AG09319 (cell line): ENCODE results near the gene CYP24A1.

ENCODE experiments used
- DNase-seq: peaks from one replicate; pipeline ENCODE4 v3.0.0-alpha.2; 2010; ENCODE audit warnings: low read depth; ENCODE audit errors: extremely low read depth
- CTCF ChIP-seq: IDR thresholded peaks from 2 replicates; pipeline ENCODE4 v1.5.1; 2011; ENCODE audit warnings: low read depth, mild to moderate bottlenecking, inconsistent platforms, low read length, moderate library complexity

CYP24A1 gene

GRCh38 chr20:54148947-54149764 is 24.6 kb downstream of the CYP24A1 start:
- no peak for DNase-seq

GRCh38 chr20:54146672-54147071 is 27.1 kb downstream of the CYP24A1 start:
- no peak for DNase-seq
- TF ChIP-seq CTCF, result no peak

More at GRCh38 chr20:54148947-54149764, 24.6 kb downstream of the CYP24A1 start:
- TF ChIP-seq CTCF, result no peak

DNA sequence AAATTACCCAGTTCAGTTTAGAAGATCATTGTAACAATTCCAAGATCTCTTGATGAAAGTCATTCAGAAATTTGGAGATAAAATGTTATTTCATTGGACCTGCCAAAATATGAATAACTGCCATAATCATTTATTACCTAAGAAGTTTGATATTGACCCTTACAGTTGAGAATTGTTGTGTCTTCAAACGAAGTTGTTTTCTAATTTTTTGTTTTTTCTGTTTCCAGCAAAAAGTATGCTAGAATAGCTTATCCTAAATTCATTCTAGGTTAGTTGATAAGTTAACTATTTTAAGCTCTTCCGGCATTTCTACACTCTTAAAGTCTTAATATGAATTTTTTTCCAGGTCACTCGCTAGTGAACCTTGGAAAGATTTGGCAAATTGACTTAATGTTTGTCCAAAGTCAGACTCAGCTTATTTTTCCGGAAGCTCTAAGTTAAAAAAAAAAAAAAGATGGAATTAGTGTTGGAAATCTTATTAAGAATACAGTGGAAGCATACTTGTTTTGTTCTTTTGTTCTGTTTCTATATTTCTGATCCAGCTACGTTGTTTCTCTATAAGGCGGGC is 28.9 kb downstream of the CYP24A1 start:
- DNase-seq, result no peak
- TF ChIP-seq CTCF, result no peak

- no peak for TF ChIP-seq CTCF
- DNase-seq, result no peak
Observed at GRCh38 chr20:54140927-54141566, 32.7 kb downstream of the CYP24A1 start.

- no peak for DNase-seq
Observed at GRCh38 chr20:54140486-54140885, 33.3 kb downstream of the CYP24A1 start.

DNA sequence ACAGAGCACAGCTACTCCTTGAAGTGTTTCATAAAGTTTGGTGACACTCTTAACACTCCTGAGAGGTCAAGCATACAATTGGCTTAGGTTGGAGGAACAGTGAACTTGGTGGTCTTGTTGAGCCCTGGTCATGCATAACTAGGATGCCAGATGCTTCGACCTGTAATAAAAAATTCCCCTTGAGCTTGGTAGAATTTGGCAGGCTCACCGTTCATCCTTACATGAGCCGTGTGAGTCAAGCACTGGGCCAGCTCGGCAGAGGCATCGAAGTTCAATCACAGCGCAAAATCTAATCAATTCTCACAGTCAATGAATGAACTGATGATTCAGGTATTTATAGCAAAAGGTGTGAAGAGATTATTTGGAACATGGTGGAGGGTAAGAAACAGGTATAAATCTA is 33.7 kb downstream of the CYP24A1 start:
- no peak for DNase-seq

More at GRCh38 chr20:54140486-54140885, 33.3 kb downstream of the CYP24A1 start:
- no peak for TF ChIP-seq CTCF

More for the DNA sequence above, 33.7 kb downstream of the CYP24A1 start:
- TF ChIP-seq CTCF, result no peak
